Activated T-helper 17 cell treated with anti-CD3 and anti-CD28 coated beads, Interleukin-2, amount 50 U/mL, for 72 hours (primary cell): ENCODE measurements around the gene PTP4A2. TPM values are rescaled to one million over a fixed set of nuclear protein-coding genes. Genes with fewer than 3 reads are reported as not detected.

Source experiments
- ATAC-seq: fragments of 150-1000 bp; cut with Tn5 transposase; replicated peaks from 2 replicates; pipeline ENCODE4 v1.10.0; 2021; ENCODE audit warnings: mild to moderate bottlenecking, moderate library complexity
- H3K27ac Mint-ChIP-seq: one replicate; pipeline ENCODE4 v1.8.0; 2022; ENCODE audit warnings: mixed read lengths
- H3K27me3 Mint-ChIP-seq: one replicate; pipeline ENCODE4 v1.8.0; 2022; ENCODE audit warnings: mixed read lengths
- H3K36me3 Mint-ChIP-seq: one replicate; pipeline ENCODE4 v1.8.0; 2022; ENCODE audit warnings: low read depth, mild to moderate bottlenecking, mixed read lengths
- H3K4me1 Mint-ChIP-seq: one replicate; pipeline ENCODE4 v1.8.0; 2022; ENCODE audit warnings: mixed read lengths
- H3K4me3 Mint-ChIP-seq: one replicate; pipeline ENCODE4 v1.8.0; 2022; ENCODE audit warnings: mild to moderate bottlenecking, mixed read lengths
- H3K9me3 Mint-ChIP-seq: one replicate; pipeline ENCODE4 v1.8.0; 2022; ENCODE audit warnings: mixed read lengths
- total RNA-seq, 2 donors: library from RNA; stranded (reverse); gene quantifications; one replicate each; pipeline ENCODE4 v1.2.3, GENCODE V29; 2022

PTP4A2 gene
- total RNA-seq, 2 donors from 2014 or later = 285 to 351 TPM

DNA sequence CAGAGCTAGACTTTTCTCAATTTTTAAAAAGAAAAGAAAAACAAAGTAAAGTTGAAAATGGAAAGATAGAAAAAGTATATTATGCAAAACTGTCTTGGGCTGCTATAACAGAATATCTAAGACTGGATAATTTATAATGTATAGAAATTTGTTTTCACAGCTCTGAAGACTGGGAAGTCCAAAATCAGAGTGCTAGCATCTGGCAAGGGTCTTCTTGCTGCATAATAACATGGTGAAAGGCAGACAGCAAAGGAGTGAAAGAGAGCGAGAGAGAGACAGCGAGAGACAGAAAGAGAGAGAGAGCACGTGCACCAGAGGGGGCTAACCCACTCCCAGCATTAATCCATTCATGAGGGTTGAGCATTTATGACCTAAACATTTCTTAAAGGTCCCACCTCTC, 63.2 kb downstream of the PTP4A2 start:
- H3K36me3 Mint-ChIP-seq = no peaks in the 10 kb centered on the region
- no peaks in the 10 kb centered on the region for H3K9me3 Mint-ChIP-seq
- peaks cover 6% of the 10 kb centered on the region for H3K4me1 Mint-ChIP-seq
- no peak overlapping the region for H3K4me3 Mint-ChIP-seq
- ATAC-seq = no peak
- no peak overlapping the region for H3K27ac Mint-ChIP-seq
- H3K27me3 Mint-ChIP-seq = no peaks in the 10 kb centered on the region

DNA sequence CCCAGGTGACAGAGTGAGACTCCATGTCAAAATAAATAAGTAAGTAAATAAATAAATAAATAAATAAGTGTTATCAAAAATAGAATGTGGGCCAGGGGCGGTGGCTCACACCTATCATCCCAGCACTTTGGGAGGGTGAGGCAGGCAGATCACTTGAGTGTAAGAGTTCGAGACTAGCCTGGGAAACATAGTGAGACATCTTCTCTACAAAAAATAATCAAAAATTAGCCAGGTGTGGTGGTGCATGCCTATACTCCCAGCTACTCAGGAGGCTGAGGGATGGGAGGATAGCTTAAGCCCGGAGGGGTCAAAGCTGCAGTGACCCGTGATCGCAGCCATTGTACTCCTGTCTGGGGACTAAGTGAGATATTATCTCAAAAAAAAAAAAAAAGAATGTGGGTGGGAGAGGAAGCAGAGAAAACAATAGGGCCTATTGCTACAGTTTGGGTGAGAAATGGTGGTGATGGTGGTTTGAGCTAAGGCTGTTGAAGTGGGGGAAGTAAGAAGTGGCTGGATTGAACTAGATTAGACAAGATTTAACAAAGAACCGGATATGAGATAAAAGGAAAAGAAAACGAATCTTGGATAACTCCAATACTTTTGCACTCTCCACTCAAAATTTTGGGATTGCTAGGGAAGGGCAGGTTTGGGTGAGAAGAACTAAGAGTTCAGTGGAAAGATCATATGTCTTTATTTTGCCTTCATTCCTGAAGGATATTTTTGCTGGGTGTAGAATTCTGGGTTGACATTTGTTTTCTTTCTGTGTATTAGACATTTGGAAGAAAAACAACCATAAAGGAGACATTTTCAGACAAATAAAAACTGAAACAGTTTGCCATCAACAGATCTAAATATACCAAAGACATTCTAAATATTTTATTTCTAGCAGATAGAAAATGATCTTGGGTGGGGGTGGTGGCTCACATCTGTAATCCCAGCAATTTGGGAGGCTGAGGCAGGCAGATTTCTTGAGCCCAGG, 65.2 kb downstream of the PTP4A2 start:
- peaks cover 10% of the 10 kb centered on the region for H3K4me1 Mint-ChIP-seq
- peak overlapping the region; percentile 0 for H3K4me3 Mint-ChIP-seq
- ATAC-seq = peak; percentile 26

GRCh38 chr1:31871703-31872102, 66.5 kb downstream of the PTP4A2 start:
- Mint-ChIP-seq H3K27ac (no peak overlapping the region), H3K9me3 (no peaks in the 10 kb centered on the region), H3K27me3 (no peaks in the 10 kb centered on the region), H3K4me3 (no peak overlapping the region), H3K4me1 (peaks cover 12% of the 10 kb centered on the region), H3K36me3 (no peaks in the 10 kb centered on the region)
- no peak for ATAC-seq

More for the DNA sequence above, 65.2 kb downstream of the PTP4A2 start:
- Mint-ChIP-seq H3K27me3 (no peaks in the 10 kb centered on the region), H3K27ac (peak overlapping the region; percentile 26), H3K9me3 (no peaks in the 10 kb centered on the region), H3K36me3 (no peaks in the 10 kb centered on the region)

DNA sequence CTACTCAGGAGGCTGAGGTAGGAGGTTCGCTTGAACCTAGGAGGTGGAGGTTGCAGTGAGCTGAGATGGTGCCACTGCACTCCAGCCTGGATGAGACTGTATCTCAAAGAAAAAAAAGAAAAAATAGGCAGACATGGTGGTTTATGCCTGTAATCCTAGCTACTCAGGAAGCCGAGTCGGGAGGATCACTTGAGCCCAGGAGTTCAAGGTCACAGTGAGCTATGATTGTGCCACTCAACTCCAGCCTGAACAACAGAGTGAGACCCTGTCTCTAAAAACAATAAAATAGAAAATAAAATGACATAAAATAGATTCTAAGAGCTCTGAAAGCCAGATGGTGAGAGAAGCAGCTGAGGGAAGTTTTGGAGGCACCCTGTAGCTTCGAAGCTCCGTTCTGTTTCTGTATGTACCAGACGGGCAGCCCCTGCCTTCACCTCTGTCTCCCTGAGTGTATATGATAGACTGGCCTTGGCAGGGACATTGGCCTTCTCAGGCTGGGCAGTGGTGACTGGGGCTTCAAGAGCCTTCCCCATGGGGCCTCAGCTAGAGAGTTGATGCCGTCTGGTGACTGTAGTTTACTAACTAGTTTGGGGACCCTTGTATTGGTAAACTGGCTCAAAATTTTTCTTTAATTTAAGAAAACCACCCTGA, 68.0 kb downstream of the PTP4A2 start:
- Mint-ChIP-seq H3K9me3 (no peaks in the 10 kb centered on the region), H3K4me3 (no peak overlapping the region), H3K27ac (no peak overlapping the region), H3K27me3 (no peaks in the 10 kb centered on the region), H3K36me3 (no peaks in the 10 kb centered on the region), H3K4me1 (peaks cover 12% of the 10 kb centered on the region)
- no peak for ATAC-seq

DNA sequence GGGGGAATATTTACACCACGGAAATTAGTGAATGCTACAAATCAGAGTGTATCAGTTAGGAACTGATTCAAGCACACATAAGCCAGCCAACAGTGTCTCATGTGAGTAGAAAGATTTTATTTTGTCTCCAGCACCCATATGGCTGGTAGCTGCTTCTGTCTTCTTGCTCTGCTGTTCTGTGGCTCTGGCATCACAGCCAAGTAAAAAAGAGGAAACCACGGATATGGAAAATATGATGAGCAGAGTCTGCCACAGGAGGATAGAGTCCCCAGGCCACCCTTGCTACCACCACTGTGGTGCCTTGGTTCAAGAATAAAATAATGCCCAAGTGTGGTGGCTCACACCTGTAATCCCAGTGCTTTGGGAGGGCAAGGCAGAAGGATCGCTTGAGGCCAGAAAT, 68.7 kb downstream of the PTP4A2 start:
- Mint-ChIP-seq H3K27ac (no peak overlapping the region), H3K36me3 (no peaks in the 10 kb centered on the region), H3K4me1 (peaks cover 12% of the 10 kb centered on the region), H3K4me3 (no peak overlapping the region), H3K9me3 (no peaks in the 10 kb centered on the region), H3K27me3 (no peaks in the 10 kb centered on the region)
- peak; percentile 24 for ATAC-seq

DNA sequence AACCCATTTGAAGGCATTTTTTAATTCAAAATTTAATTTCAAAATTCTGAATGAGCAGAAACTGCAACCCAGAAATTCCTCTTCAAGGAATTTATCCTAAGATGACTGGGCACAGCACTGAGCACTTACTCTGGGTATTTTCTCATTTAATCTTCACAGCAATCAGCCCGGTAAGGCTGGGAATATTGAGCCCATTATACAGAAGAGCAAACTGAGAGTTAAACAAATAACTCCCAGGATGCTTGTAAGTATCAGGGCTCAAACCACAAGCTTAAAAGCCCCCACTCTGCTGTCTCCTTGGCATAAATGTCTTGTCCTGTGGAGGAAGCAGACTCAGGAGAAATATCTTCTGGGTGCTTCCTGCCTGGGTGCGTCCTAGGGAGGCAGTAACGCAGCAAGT, 69.3 kb downstream of the PTP4A2 start:
- Mint-ChIP-seq H3K4me3 (no peak overlapping the region), H3K27ac (no peak overlapping the region), H3K4me1 (peaks cover 12% of the 10 kb centered on the region), H3K27me3 (no peaks in the 10 kb centered on the region), H3K36me3 (no peaks in the 10 kb centered on the region), H3K9me3 (no peaks in the 10 kb centered on the region)
- no peak for ATAC-seq

GRCh38 chr1:31867546-31867945, 70.6 kb downstream of the PTP4A2 start:
- H3K27ac Mint-ChIP-seq = no peak overlapping the region
- H3K4me3 Mint-ChIP-seq = no peak overlapping the region
- no peaks in the 10 kb centered on the region for H3K9me3 Mint-ChIP-seq
- no peaks in the 10 kb centered on the region for H3K36me3 Mint-ChIP-seq
- ATAC-seq = no peak
- H3K27me3 Mint-ChIP-seq = no peaks in the 10 kb centered on the region
- H3K4me1 Mint-ChIP-seq = peaks cover 6% of the 10 kb centered on the region

DNA sequence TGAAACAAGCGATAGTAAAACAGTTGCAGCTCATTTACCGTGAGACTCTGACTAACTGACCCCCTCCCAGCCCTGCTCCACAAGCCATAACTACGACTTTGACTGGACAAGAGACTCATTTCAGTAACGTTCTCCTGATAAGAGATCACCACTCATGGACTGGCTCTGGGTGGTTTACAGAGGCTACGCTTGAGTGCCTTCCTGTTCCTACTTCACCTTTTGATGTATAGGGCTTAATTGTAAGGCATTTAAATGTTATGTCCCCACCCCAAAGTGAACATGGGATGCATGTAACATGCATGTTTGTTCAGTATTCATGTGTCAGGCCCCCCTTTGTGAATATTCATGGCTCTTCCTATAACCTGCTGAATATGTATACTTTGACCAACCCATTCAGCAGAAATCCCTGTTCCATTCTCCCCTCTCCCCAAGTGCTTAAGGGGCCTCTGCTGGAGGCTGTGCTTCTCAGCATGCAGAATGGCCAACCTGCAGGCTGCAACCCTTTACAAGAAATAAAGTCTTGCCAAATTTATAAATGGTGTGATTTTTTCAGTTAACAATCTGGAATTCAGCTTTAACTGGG, 71.6 kb downstream of the PTP4A2 start:
- Mint-ChIP-seq H3K4me3 (no peak overlapping the region), H3K27me3 (no peaks in the 10 kb centered on the region), H3K9me3 (no peaks in the 10 kb centered on the region), H3K27ac (no peak overlapping the region), H3K4me1 (peaks cover 6% of the 10 kb centered on the region), H3K36me3 (no peaks in the 10 kb centered on the region)
- peak; percentile 37 for ATAC-seq

DNA sequence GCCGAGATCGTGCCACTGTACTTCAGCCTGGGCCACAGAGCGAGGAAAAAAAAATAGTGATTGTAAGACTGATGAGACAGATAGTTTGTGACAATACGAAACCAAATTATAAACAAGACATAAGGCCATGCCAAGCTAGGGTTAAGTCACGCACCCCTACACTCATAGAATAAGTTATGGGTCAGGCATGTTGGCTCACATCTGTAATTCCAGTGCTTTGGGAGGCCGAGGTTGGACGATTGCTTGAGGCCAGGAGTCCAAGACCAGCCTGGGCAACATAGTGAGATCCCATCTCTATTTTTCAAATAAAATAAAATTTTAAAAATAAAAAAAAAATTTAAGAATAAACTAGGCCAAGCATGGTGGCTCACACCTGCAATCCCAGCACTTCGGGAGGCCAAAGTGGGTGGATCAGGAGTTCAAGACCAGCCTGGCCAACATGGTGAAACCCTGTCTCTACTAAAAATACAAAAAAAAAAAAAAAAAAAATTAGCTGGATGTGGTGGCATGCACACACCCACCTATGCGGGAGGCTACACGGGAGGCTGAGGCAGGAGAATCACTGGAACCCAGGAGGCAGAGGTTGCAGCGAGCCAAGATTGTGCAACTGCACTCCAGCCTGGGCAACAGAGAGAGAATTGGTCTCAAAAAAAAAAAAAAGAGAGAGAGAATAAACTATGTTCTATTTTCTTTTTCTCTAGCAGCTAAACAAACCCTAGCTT, 72.3 kb downstream of the PTP4A2 start:
- Mint-ChIP-seq H3K4me1 (peaks cover 6% of the 10 kb centered on the region), H3K27me3 (no peaks in the 10 kb centered on the region), H3K9me3 (no peaks in the 10 kb centered on the region), H3K27ac (no peak overlapping the region), H3K4me3 (no peak overlapping the region), H3K36me3 (no peaks in the 10 kb centered on the region)
- no peak for ATAC-seq

GRCh38 chr1:31862071-31862470, 76.1 kb downstream of the PTP4A2 start:
- H3K4me1 Mint-ChIP-seq = no peaks in the 10 kb centered on the region
- no peak overlapping the region for H3K27ac Mint-ChIP-seq
- H3K27me3 Mint-ChIP-seq = no peaks in the 10 kb centered on the region
- no peaks in the 10 kb centered on the region for H3K36me3 Mint-ChIP-seq
- no peak overlapping the region for H3K4me3 Mint-ChIP-seq
- H3K9me3 Mint-ChIP-seq = no peaks in the 10 kb centered on the region
- ATAC-seq = no peak

DNA sequence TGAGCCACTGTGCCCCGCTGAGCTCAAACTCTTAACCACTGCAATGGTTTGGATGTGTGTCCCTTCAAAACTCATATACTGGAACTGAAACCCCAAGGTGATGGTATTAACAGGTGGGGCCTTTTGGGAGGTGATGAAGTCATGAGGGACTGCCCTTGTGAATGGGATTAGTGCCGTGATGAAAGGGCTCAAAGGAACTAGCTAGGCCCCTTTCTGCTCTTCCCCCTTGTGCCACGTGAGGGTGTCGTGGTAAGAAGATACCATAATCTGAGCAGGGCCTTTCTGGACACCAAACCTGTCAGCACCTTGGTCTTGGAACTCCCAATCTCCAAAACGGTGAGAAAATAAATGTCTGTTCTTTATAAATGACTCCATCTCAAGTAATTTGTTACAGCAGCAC, 76.8 kb downstream of the PTP4A2 start:
- Mint-ChIP-seq H3K4me1 (no peaks in the 10 kb centered on the region), H3K27ac (no peak overlapping the region), H3K9me3 (no peaks in the 10 kb centered on the region), H3K36me3 (no peaks in the 10 kb centered on the region), H3K4me3 (no peak overlapping the region), H3K27me3 (no peaks in the 10 kb centered on the region)
- no peak for ATAC-seq

- H3K4me3 Mint-ChIP-seq = no peak overlapping the region
- no peaks in the 10 kb centered on the region for H3K27me3 Mint-ChIP-seq
- no peaks in the 10 kb centered on the region for H3K4me1 Mint-ChIP-seq
- no peak overlapping the region for H3K27ac Mint-ChIP-seq
- no peak for ATAC-seq
- H3K9me3 Mint-ChIP-seq = no peaks in the 10 kb centered on the region
- H3K36me3 Mint-ChIP-seq = no peaks in the 10 kb centered on the region
These were observed 77.6 kb downstream of the PTP4A2 start for GRCh38 chr1:31860581-31860980.

GRCh38 chr1:31859719-31860118, 78.4 kb downstream of the PTP4A2 start:
- Mint-ChIP-seq H3K4me1 (no peaks in the 10 kb centered on the region), H3K4me3 (no peak overlapping the region), H3K27me3 (no peaks in the 10 kb centered on the region), H3K27ac (no peak overlapping the region), H3K36me3 (no peaks in the 10 kb centered on the region), H3K9me3 (no peaks in the 10 kb centered on the region)
- no peak for ATAC-seq

- H3K36me3 Mint-ChIP-seq = no peaks in the 10 kb centered on the region
- H3K27ac Mint-ChIP-seq = no peak overlapping the region
These were observed 79.1 kb downstream of the PTP4A2 start for GRCh38 chr1:31859044-31859443.

More at GRCh38 chr1:31859044-31859443, 79.1 kb downstream of the PTP4A2 start:
- ATAC-seq = no peak
- Mint-ChIP-seq H3K4me3 (no peak overlapping the region), H3K4me1 (no peaks in the 10 kb centered on the region), H3K27me3 (no peaks in the 10 kb centered on the region), H3K9me3 (no peaks in the 10 kb centered on the region)
